Stimulated activated CD8-positive, alpha-beta memory T cell treated with anti-CD3 and anti-CD28 coated beads, Interleukin-15, amount 100 ng/mL, for 1 hour (primary cell): ENCODE measurements around the gene DYNLT1.
"Not testable (repeated sequence)": the region's sequence is repeated elsewhere in the genome, so short reads cannot be mapped to it uniquely, and the experiment has no call there.

Experiments
- DNase-seq: peaks from one replicate; pipeline ENCODE4 v3.0.0-alpha.2; 2020; ENCODE audit warnings: low read depth

DYNLT1 gene

DNA sequence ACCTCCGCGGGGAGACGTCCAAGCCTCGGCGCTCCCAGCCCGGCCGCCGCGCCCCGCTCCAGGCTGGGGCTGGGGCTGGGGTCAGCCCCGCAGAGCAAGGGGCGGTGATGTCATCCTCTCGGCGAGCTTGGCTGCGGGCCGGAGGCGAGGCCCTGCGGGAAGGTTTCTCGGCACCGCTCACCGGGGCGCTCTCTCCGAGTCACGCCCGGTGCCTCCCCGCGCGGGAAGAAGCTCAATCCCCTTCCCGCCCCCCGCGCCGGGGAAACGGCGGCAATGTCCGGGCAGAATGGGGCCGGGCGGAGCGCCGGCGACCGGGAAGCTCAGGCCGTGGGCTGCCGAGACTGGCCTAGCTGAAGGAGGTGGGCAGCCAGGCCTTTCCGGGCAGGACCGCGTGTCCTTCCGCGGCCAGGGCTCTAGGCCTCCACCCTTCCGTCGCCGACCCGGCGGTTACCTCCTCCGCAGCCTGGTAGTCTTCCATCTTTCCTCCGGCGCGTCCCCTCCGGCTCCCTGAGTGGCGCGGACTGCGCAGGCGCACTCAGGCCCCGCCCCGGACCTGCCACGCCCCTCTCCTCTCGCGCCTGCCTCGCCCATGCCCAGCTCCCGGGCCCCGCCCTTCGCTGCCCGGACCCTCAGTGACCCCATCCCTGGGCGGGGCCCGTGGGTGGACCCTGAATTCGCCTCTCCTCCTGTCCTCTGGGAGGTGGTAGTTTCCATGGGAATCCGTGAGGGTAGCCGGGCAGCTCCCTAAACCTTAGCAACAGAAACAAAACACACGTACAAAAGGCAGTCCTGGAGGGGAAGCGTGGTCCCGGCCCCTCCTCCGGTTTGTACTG is at the start of gene DYNLT1:
Gene DYNLT1, minus strand, starts transcription at position 513 of the 833 bp plus-strand sequence. Its CDS starts 35 bp downstream, at position 478.
- peak; percentile 78 for DNase-seq

DNA sequence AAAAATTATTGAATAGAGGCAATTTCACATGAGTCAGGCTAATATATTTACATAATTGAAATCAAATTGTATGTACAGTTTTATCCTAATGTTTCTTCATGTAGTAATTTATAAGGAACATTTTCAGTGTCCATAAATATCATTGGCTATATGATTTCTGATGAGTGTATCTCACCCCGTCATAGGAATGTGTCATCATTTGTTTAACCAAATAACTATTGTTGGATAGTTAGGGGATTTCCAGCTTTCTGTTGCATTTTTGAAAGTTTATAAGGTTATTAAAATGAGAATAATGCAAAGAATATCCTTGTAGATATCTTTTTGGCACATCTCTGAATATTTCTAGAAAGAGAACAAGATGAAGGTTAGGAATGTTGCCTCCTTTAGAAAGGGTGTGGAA is 44.3 kb upstream of the DYNLT1 start:
- no peak for DNase-seq

DNA sequence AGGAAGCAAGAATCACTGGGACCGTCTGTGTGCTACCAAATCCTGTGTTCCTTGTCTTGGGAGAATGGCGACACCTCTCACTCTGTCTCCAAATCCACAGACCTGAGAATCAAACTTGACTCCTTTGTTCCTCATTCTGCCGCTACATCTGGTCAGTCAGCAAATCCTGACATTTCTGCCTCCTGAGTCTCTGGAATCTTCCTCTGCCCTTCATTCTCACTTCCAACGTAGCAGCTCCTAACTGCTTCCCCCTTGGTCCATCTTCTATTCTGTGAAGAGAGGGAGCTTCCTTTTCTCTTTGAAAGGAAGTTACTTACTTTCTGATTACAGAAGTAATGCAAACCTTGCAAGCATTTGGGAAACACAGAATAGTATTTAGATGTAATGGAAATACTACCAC is 43.0 kb upstream of the DYNLT1 start:
- DNase-seq = no peak

DNA sequence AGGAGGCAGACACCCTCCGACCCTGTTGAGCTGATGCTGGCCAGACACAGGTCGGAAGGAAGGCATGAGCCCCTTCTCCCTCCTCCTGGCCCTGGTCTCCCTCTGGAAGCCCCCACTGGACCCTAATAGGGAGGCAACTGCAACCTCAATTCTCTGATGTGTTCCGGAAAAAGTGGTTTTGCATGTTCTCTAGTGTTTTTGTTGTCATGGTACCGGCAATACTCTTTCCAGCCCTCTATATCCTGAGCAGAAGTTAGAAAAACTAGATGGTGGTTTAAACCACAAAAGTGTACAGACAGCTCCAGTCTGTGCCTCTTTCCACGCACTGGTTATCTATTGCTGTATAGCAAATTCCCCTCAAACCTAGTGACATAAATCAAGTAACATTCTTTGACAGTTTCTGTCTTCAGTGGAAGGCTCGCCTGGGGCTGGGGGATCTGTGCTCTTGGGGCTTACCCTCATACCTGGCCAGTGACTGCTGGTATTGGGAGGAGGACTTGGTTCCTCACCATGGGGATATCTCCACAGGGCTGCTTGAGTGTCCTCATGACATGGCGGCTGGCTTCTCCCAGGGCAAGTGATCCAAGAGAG is 42.3 kb upstream of the DYNLT1 start:
- no peak for DNase-seq

DNA sequence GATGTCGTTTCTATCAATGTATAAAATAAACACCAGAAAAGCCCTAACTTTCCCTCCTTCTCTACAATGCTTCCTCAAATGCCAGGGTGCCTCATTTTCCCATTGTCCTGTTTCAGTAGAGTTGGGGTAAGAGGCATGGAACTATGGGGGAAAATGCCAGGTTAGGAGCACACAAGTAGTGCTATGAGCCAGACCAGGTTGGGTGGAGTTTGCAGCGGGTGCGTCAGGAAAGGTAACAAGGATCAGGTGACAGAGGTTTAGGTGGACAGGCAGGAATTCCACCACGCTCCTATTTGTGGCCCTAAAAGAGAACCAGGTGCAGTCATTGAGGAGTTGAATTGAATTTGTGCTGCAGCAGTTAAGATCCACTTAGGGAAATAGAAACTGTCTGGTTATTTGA is 41.8 kb upstream of the DYNLT1 start:
- DNase-seq = no peak

DNA sequence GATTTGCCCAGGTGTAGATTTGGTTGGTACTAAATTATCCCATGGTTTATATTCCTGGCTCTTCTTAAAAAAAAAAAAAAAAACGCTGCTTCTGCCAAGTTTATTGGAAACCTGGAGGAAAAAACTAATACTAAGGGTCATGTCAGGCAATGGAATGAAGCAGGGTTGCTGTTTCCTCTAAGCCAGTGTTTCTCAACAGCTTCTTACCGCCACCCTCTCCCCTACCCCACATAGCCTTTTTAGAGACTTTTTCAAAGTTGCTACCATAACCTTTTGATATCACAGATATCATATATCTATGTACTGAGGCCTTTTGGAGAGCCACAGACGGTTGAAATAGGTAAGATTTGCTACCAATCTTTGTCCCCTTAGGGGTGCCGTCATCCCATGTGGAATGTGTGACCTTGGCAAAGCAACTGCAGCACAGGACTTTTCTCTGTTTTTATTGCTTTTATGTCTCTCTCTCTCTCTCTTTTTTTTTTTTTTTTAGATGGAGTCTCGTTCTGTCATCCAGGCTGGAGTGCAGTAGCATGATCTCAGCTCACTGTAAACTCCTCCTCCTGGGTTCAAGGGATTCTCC is 40.3 kb upstream of the DYNLT1 start:
- DNase-seq = no peak

DNA sequence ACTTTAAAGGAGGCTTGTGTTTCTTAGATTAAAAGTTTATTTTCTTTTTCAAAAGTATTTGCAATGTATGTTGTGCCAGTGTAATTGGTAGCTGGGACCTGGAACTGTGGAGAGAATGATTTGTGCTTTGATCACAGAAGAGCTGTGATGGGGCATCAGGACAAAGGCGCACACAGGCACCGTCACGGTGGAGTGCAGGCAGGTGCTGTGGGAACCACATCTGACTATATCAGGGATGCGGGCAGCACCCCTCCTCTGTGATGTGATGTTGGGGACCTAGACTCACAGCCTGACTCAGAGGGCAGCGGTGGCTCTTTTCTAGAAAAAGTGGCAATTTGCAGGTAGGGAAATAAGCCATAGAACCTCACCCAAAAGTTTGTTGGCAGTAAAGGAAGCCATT is 39.8 kb upstream of the DYNLT1 start:
- no peak for DNase-seq

DNA sequence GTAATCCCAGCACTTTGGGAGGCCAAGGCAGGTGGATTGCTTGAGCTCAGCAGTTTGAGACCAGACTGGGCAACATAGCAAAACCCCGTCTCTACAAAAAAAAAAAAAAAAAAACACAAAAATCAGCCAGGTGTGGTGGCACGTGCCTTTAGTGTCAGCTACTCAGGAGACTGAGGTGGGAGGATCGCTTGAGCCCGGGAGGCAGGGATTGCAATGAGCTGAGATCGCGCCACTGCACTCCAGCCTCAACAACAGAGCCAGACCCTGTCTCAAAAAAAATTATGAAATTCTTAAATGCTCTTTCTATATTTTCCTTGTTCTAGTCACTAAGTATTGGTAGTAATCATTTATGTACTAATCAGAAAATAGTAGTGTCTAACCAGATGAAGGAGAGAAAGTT is 35.9 kb upstream of the DYNLT1 start:
- DNase-seq = no peak

DNA sequence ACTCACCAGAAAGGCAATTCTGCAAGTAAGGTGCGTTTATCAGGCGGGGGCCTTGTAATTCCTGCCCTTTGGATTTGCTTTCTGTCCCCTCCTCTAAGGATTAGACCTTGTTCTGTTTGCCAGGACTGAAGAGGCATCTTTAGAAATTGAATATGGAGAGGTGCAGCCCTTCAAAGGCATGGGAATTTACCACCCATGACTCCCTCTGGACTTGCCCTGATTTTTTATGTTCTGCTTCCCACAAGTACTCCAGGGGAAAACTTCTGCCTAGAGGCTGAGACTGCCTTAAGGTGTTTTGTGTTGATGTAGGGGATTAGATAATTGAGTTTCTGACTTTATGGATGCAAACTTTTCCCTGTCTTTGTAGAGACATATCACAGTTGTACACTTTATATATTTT is 35.5 kb upstream of the DYNLT1 start:
- DNase-seq = no peak

DNA sequence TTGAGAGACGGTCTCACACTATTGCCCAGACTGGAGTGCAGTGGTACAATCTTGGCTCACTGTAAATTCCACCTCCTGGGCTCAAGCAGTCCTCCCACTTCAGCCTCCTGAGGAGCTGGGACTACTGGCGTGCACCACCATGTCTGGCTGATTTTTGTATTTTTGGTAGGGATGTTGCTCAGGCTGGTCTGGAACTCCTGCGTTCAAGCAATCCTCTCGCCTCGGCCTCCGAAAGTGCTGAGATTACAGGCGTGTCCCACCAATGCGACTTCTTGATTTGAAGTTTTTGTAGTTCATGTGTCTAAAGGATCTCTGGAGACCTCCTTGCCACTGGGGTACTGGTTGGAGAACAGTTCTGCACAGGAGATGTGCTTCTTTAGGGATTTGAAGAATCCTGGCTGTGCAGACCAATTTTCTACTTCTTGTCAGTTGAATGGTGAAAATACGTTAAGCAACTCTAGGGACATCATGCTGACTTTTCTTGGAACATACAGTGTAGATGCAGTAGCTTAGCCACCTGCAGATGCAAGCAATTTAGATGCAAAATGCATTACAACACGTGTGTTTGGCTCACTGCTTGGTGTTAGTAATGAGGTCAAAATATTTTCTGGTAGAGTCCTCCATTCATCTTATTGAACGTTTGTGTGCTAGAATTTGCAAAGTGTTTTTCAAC is 33.5 kb upstream of the DYNLT1 start:
- DNase-seq = no peak

DNA sequence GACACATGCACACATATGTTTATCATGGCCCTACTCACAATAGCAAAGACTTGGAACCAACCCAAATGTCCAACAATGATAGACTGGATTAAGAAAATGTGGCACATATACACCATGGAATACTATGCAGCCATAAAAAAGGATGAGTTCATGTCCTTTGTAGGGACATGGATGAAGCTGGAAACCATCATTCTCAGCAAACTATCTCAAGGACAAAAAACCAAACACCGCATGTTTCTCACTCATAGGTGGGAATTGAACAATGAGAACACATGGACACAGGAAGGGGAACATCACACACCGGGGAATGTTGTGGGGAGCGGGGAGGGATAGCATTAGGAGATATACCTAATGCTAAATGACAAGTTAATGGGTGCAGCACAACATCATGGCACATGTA is 32.6 kb upstream of the DYNLT1 start:
- DNase-seq = not testable (repeated sequence)

DNA sequence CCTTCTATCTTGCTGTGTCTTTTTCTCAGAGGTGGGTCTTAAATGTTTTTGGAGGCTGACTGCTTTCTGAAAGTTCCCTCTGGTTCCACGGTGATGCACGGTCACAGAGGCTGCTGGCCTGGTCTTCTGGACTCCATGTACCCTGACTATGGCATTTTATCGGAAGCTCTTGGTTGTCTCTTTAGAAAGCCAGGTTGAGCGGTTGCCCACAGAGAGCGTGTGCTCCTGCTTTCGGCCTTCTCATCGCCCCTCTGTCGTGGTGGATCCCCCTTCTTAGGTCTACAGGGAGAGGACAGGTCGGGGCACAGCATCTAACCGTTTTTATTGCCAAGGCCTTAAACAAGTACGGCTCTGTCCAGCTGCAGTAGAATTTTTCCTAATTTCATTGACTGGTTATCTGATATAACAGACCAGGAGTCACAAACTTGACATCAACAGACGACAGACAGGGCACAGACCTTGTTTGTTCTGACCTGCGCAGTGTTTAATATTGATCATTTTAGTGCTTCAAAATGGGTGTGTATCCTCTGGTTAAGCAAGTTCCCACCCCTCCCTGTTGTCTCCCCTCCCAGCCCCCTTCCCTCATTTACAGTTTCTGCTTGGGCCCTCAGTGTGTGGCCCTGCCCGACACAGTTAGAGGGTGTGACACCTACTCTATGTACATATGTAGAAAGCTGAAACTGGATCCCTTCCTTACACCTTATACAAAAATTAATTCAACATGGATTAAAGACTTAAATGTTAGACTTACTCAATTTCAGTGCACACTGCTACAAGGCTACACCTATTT is 30.0 kb upstream of the DYNLT1 start:
- DNase-seq = no peak

DNA sequence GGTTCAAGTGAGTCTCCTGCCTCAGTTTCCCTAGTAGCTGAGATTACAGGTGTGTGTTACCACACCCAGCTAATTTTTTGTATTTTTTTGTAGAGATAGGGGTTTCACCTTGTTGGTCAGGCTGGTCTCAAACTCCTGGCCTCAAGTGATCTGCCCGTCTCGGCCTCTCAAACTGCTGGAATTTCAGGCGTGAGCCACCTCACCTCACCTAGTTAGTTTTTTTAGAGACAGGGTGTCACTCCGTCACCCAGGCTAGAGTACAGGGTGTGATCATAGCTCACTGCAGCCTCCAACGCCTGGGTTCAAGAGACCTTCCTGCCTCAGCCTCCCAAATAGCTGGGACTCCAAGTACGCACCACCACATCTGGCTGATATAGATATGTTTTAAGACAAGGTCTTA is 28.2 kb upstream of the DYNLT1 start:
- no peak for DNase-seq

DNA sequence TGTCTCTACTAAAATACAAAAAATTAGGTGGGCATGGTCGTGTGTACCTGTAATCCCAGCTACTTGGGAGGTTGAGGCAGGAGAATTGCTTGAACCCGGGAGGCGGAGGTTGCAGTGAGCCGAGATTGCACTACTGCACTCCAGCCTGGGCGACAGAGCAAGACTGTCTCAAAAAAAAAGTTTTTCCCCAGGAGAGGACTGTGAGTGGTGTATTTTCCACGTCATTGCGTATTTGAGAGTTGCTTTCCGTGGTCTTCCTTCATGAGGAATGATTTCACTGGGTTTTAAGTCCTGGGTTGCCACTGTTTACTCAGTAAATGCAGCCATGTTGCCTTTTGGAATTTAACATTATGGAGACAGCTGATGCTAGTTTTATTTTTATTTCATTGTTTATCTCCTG is 27.6 kb upstream of the DYNLT1 start:
- DNase-seq = not testable (repeated sequence)

DNA sequence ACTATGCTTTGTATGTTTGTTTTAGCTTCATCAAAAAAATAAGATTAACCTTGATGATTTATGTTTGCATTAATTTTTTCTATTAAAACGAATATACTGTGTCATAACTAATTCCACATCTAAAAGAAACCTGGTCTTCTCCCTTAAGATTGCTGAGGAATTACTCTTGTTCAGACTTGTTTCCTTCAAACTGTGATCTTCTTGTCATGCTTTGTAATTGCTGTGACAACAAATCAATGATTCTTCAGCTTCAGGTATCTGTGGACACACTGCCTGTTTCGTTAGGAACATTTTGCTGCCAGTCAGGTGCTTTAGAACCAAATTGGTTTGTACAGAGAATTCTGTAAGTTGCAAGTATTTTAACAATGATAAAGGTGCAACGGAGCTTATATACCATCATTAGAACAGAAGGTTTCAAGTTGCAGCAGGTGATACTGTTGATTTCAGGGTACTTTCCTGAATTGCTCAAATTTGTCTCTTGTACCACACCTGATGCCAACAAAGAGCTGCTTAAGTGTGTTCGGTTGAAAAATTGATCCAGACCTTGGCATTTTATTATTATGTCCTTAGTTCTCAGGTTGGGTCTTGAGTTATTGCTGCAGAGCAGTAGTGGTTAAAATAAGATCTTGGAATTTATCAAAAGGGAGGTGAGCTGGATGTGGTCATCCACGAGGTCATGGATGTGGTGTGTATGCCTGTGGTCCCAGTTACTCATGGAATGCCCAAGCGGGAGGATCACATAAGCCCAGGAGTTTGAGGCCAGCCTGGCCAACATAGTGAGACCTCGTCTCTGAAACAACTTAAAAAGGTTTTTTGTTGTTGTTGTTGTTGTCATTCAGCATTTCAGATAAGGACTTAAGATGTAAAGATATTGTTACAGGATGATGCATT is 24.8 kb upstream of the DYNLT1 start:
- no peak for DNase-seq

DNA sequence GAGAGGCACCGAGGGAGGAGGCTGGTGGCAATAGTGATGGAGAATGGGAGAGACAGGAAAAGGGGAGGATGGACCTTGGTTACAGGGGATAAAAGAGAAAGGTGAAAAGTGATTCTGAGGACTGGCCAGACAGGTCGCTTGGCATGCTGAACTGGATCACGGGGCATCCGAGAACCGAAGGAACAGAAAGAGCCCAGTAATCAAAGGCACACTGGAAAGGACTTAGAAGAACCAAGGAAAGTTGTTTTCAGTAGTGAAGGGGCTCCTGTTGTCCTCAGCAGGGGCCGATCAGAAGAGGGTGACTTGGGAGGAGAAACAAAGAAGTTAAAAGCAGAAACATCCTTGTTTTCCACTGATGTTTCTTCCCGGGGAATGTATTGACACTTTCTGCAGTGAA is 24.2 kb upstream of the DYNLT1 start:
- DNase-seq = no peak

DNA sequence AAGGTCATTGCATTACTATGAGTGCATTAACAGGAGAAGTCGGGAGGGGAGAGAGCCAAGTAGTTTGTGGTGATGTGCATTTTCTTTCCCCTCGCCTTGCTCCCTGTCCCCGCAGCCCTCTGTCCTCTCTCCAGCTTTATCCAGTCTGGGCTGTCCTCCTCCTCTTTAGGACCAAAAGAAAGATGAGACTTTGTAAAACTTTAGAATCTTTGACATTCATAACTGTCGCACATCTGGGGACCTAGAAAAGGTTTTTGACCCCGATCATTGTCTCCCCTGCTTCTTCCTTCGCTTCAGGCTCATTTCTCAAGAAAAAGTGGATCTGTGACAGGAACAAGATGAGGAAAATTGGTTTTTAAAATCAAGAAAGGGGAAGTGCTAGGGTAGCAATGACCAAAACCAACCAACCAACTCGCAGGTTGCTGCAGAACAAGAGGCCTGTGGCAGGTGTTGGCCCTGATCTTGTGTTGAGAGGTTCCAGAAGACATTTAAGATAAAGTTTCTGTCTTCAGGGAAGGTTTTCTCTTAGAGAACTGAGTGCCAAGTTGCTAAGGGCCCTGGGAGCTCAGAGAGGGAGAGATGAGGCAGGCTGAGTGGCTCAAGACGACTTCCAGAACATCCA is 22.9 kb upstream of the DYNLT1 start:
- no peak for DNase-seq

DNA sequence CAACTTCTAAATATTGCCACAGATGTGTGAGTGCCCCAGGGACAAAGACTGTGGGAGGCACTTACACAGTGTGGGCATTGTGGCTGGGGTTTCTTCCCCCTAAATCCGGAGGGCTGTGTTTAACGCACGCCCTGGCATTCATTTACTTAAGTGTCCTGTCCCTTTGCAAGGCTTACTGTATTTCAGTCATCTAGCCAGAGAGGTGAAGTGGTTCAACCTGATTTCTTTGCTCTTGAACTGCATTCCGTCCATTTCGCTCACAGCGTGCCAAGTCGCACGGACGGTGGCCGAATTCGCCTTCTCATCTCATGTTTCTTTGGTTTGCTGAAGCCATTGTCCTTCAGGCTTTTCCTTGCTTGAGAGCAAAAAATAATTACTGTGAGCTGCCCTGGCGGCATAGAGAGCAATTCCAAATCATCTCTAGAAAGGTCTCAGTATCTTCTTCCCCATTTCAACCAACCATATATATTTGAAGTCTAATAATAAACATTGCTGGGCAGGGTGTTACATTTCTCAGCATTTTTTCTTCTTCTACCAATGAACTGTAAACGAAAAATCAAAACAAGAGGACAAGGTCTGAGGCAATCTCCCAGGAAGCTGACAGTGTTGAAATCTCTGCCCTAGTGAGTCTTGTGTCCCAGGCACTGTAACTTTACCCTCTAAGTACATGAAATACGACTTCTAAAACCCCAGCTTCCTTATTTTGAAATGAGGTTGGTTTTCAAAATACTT is 22.3 kb upstream of the DYNLT1 start:
- DNase-seq = no peak

DNA sequence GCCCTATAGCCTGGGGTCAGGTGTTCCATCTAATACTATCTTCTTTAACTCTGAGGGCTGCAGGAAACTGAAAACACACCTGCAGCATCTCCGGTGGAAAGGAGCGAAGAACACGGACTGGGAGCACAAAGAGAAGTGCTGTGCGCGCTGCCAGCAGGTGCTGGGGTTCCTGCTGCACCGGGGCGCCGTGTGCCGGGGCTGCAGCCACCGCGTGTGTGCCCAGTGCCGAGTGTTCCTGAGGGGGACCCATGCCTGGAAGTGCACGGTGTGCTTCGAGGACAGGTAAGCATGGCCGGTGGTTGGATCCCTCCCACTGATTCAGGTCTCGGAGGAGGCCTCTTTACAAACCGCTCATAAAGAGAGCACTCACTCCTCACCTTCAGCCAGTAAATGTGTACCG is 20.8 kb upstream of the DYNLT1 start:
- DNase-seq = no peak

DNA sequence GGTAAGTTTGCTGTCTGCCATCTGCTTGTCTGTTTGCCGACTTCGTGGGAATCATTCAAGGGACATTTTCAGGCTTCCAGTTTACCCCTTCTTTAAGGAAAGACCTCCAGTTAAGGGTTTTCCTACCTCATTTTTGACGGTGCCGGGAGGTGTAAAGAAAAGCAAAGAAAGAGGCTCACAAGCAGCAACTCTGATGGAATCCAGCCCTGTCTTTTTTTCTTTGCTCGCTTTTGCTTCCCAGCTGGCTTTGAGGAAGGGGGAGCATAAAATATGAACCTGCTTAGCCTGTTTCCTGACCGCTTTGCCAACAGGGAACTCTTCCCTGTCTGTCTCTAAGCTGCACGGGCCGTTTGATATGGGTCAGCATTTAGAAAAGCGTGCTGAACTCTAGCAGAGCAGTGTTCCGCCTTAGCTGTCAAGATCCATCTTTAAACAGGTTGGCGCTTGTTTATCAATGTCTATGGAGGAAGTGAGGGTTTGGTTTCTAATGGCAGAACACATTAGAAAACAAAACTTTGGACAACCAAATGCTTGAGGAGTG is 19.2 kb upstream of the DYNLT1 start:
- DNase-seq = no peak
